Heart left ventricle (tissue), 13 donors: ENCODE data around the gene CPNE4.

Experiments
- POLR2A ChIP-seq, 2 donors: fragments of 450-650 bp; IDR thresholded peaks; one replicate each; pipeline ENCODE4 v1.6.1; 2017; ENCODE audit warnings: antibody characterized with exemption in 2 of 2, mild to moderate bottlenecking in 2 of 2, moderate library complexity in 2 of 2
- TF ChIP-seq, protein P1 (sequence below), 12 donors: fragments of 200-600 bp; sonication (generic) in 4 of 12; IDR thresholded peaks; one replicate each; pipeline versions ENCODE4 v1.5.0 to v1.8.0; 2018 to 2022; ENCODE audit warnings: antibody characterized with exemption in 12 of 12, mild to moderate bottlenecking in 5 of 12
- donor health status: ischemic (EF 13 %, LVEDD 7.1; RV severe dilation, severe dysfunction).
- donor health status: DM: no; HTN: yes; CAD: no.
- donor health status: DM: no; HTN: no; CAD: no.
- donor health status: ischemic (EF 25% LVEDD 6.9; RV normal size, moderate dysfunction).
- donor health status: ischemic (EF 25% LVEDD 5.7; RV mildly dilated, moderate dysfunction).
- donor health status: ischemic (EF 35%, LVEDD 5.7; RV mildly dilated, moderate dysfunction).
- donor health status: nonischemic (EF 11% LVEDD 7.7; RV severe dilation, severe dysfunction).
- donor health status: DM: yes; HTN: yes; CAD: no.
- donor health status: PGD.
- donor health status: ischemic (EF 29% LVEDD 5.4; RV normal size, mild dysfunction).
- donor health status: nonischemic (EF 23%, LVEDD 6.1; RV moderate dilation, normal function).

DNA sequence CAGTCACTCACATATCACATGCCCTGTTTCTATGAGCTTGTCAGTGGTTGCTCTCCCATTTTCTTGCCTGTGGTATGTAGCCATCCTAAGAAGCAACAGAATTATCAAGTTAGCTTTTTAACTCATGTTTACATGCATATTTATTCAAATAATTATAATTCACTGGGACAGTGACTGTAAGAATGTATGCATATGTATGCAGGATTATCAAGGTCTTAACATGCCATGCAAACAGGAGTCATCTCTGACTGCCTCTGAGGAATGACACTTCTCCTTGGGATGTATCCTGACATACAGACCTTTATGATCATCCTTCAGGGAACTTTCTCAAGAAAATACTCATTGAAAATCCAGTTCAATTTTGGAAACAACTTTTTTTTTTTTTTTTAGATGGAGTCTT lies 240.9 kb downstream of the CPNE4 start:
- TF ChIP-seq, protein P1, sequence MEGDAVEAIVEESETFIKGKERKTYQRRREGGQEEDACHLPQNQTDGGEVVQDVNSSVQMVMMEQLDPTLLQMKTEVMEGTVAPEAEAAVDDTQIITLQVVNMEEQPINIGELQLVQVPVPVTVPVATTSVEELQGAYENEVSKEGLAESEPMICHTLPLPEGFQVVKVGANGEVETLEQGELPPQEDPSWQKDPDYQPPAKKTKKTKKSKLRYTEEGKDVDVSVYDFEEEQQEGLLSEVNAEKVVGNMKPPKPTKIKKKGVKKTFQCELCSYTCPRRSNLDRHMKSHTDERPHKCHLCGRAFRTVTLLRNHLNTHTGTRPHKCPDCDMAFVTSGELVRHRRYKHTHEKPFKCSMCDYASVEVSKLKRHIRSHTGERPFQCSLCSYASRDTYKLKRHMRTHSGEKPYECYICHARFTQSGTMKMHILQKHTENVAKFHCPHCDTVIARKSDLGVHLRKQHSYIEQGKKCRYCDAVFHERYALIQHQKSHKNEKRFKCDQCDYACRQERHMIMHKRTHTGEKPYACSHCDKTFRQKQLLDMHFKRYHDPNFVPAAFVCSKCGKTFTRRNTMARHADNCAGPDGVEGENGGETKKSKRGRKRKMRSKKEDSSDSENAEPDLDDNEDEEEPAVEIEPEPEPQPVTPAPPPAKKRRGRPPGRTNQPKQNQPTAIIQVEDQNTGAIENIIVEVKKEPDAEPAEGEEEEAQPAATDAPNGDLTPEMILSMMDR (IDR thresholded peaks at IDR 0.05), result no peak
- TF ChIP-seq POLR2A (IDR thresholded peaks at IDR 0.05), result no peak
